GM21576 (cell line): ENCODE measurements around the gene RASSF3.
A peak's percentile ranks its signal among the peaks of the same experiment; 100 is the strongest.
"Not testable (repeated sequence)": the region's sequence is repeated elsewhere in the genome, so short reads cannot be mapped to it uniquely, and the experiment has no call there.

ENCODE experiments used
- ATAC-seq: cut with Tn5 transposase; IDR thresholded peaks from one replicate; pipeline ENCODE4 v1.9.1; 2021; ENCODE audit warnings: mild to moderate bottlenecking, moderate library complexity; ENCODE audit not compliant: unreplicated experiment

RASSF3 gene

DNA sequence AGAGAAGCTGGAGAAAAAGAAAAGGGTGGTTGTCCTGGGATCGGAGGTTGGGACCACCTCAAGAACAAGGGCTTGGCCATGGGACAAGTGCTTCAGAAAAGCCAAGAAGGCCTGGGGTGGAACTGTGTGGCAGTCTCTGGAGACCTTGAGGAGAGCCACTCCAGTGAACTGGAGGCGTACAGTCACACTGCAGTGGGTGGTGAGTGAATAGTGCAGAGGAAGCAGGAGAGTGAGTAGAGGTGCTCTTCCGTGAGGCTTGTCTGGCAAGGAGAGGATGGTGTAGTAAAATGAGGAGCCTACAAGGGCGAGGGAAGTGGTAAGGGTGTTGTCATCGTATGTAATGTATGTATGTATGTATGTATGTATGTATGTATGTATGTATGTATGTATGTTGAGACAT lies 20.9 kb downstream of the RASSF3 start:
- peak; percentile 53 for ATAC-seq

DNA sequence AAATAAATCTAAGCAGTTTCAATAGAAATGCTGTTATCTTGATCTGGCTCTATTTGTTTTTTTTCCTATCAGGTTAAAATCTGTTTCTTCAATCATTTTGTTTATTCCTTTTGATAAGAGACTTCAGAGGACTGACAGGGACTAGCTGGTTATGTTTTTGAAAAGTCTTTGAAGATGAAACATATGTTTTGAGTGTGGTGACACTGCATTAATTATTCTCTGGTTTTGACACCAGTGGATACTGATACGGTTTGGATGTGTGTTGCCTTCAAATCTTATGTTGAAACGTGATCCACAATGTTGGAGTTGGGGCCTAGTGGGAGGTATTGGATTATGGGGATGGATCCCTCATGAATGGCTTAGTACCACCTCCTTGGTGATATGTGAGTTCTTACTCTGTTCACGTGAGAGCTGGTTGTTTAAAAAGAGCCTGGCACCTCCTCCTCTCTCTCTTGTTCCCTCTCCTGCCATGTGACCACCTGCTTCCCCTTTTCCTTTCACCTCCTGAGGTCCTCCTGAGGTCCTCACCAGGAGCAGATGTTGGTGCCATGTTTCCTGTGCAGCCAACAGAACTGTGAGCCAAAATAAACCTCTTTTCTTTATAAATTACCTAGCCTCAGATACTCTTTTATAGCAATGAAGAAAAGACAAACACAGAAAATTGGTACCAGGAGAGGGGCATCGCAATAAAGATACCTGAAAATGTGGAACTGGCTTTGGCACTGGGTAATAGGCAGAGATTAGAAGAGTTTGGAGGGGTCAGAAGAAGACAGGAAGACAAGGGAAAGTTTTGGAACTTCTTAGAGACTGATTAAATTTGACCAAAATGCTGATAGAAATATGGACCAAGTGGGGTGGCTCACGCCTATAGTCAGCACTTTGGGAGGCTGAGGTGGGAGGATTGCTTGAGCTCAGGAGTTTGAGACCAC lies 23.0 kb downstream of the RASSF3 start:
- ATAC-seq: no peak

DNA sequence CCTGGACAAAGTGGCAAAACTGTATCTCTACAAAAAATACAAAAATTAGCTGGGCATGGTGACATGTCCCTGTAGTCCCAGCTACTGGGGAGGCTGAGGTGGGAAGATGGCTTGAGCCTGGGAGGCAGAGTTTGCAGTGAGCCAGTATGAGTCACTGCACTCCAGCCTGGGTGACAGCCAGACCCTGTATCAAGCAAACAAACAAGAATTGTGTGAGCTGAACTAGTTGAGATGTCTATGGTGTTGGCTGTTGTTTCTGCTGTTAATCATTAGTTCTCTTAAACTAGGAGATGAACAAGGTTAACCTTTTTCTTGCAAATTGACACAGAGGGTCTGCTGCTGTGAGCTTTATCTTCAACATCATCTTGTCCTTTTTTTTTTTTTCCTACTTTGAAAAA lies 23.6 kb downstream of the RASSF3 start:
- ATAC-seq: no peak

DNA sequence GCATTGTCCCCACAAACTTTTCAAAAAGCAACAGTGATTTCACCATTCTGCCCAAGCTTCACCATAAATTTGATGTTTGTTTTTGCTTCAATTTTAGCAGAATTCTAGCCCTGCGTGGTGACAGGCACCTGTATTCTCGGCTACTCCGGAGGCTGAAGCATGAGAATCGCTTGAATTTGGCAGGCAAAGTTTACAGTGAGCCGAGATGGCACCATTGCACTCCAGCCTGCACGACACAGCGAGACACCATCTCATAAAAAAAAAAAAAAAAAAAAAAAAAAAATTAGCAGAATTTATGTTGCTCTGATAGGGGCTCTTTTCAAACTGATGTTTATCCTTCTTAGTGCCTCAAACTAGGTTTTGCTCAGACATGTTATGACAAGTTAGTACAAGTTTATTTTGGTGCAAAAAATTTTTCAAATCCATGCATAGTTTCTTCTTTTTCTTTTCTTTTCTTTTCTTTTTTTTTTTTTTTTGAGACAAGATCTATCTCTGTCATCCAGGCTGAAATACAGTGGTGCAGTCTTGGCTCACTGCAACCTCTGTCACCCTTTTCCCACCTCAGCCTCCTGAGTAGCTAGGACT lies 24.3 kb downstream of the RASSF3 start:
- no peak for ATAC-seq

DNA sequence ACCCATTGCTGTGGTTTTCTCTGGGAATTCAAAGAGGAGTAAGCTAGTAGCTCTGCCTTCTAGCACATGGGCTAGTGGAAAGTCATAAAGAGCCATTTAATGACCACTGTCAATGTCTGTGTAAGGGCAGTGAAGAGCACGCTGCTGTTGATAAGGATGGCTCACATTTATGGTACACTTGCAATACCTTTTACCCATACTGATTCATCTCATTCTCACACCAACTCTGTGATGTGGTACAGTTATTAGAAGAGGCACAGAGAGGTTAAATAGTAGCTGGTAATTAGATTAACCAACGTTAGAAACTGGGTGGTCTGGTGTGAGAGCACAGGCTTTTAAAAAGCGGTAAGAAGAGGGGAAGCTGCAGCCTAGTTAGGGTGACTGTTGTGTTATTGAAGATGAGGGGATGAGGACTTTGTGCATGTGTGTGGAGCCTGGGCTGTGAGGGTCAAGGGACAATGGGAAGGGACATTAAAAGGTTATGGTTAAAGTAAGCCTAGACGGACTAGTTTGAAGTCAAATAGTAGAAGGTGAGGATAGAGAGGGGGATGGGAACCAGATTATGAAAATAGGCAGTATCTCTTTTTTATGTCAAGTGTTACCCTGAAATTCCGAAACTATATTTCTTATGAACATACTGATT lies 25.2 kb downstream of the RASSF3 start:
- no peak for ATAC-seq

DNA sequence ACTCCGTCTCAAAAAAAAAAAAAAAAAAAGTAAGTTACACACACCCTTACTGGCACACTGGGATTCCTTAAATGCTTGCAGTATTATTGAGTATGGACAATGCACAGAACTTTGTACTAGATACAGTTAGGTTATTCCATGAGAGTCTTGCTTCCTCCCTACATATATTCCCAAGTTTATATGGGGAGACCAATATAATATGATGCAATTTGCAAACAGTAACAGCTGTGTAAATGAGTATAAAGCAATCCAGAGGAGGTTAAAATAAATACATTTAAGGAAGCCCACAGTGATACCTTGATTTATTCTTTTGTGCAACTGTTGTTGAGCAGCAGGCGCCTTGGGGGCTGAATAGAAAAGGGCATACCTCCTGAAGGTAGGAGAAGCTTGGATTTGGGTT lies 26.6 kb downstream of the RASSF3 start:
- ATAC-seq: no peak

DNA sequence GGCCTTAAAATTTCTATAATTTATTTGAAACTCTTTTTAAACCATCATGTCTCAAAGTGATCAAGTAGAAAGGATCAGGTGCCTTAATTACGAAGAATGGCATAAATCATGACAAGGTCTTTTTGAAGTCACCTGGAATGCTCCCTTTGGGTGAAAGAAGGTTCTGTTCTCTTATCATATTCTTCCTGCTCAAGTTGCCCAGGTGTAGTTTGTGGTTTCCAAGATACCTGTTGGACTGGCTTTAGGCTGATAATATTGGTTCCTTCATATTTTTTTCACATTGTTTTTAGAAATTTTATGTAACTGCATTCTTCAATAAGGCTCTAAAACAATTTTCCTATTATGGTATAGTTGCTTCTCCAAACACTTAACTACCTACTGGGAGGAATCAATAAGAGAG lies 29.2 kb downstream of the RASSF3 start:
- no peak for ATAC-seq

DNA sequence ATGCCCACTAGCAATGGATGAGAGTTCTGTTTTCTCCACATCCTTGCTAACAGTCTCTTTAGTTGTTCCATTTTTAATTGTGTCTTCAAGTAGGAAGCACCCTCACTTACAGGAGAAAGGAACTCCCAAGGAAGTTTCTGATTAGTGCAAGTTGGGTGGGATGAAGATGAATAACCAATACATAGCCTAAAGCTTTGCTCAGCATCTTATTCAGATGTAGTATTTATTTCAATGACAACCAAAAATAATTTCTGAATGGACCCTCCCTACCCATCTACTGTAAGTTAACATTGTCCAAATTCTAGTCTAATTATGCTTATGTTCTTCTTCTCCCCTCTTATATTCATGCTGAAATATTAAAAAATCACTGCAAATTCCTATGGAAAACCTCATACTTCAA lies 36.0 kb downstream of the RASSF3 start:
- no peak for ATAC-seq

DNA sequence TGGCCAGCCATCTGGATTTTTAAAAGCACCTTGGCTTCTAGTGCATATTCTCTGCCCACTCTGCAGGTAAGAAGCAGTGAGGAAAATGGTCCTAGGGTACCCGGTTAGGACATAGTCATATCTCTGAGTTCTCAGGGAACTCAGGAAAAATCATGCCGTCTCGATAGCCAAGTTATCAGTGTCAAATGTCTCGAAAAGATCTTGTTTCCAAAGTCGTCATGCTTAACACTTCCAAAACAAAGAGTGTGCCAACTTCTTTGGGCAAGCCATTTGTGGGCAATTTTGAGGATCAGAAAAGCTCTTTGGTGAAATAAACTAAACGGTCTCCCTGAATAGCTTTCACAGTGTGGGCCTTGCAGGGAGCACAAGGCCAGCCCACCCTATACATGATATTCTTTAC lies 39.2 kb downstream of the RASSF3 start:
- ATAC-seq: no peak

DNA sequence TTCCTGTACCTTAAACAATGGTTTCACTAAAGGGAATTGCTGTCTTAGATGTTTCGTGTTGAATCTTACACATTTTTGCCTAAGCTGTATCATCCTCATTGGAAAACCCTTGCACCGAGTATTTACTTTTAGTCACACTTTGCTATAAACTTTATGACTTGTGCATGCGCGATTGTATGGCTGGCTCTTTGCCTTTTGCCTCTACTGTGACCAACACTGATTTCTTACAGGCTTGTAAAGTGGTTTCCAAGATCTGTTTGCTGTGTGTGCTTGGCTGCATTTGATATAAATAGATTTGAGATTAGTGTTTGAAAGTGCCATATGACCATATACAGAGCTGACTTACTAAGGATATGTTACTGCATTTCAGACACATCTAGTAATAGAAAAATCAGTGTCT lies 40.5 kb downstream of the RASSF3 start:
- no peak for ATAC-seq

DNA sequence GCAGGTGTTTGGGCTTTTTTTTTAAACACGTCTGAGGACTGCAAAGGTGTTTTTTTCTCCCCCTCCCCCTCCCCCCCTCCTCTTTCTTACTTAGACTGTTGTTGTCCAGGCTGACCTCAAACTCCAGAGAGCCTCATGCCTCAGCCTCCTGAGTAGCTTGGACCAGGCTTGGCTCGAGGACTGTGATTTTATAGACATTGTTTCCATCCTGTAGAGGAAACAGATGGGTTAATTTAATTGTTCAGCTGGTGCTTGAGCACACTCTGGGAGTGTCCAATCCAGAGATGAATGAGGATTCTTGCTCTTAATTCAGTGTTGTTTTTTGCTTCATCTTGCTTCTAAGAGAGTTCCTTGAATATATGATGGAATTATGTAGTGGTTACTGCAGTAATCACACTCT lies 42.1 kb downstream of the RASSF3 start:
- ATAC-seq: no peak

DNA sequence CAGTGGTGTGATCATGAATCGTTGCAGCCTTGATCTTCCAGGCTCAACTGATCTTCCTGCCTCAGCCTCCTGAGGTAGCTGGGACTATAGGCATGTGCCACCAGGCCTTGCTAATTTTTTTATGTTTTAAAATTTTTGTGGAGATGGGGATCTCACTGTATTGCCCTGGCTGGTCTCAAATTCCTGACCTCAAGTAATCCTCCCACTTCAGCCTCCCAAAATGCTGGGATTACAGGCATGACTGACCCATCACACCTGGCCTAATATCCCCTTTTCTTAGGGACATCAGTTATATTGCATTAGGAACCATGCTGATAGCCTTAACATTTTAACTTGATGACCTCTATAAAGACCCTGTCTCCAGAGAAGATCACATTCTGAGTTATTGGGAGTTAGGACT lies 42.8 kb downstream of the RASSF3 start:
- ATAC-seq: no peak

DNA sequence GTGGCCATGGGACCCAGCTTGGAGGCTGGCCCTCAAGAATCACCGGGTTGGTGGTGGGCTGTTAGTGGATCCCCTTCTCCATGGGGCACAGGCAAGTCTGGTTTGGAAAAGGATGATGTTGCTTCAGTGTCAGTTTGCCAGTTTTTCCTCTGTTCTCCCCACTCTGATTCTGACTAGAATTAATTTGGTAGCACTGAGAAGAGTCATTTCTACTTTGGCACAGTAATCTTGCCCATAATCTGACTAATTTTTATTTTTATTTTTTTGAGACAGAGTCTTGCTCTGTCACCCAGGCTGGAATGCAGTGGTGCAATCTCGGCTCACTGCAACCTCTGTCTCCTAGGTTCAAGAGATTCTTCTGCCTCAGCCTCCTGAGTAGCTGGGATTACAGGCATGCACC lies 43.6 kb downstream of the RASSF3 start:
- not testable (repeated sequence) for ATAC-seq

DNA sequence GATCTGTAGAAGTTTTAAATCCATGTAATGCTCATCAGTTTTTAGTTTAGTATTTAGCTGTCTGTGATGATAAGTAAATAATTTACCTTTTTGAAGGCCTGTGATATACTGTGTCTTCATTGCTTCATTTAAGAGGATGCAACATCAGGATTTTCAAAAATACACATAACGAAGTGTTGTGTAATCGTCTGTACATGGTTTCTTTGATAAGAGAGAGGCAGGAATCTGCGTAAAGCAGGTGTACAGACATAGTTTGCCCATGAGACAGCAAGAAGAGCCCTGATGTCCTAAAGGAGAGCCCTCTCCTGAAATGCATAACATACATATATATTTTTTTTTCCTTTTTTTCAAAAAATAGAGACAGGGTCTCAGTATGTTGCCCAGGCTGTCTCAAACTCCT lies 44.8 kb downstream of the RASSF3 start:
- no peak for ATAC-seq

DNA sequence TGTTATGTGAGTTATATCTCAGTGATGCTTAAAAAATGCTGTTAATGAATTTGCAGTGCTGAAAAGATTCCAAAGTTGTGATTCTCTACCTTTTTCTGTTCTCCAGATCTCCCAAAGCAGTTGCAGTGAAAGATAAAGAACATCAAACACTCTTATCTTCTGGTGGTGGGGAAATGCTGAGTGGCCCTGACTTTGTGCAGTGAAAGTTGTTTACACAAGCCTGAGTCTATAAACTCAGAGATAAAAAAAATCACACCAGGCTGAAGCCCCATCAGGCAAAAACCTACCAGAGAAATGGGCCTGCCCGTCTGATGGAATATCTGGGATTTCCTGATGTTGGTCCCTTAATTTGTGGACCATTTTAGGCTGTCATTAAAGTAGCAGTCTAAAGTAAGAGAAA lies 46.1 kb downstream of the RASSF3 start:
- no peak for ATAC-seq

DNA sequence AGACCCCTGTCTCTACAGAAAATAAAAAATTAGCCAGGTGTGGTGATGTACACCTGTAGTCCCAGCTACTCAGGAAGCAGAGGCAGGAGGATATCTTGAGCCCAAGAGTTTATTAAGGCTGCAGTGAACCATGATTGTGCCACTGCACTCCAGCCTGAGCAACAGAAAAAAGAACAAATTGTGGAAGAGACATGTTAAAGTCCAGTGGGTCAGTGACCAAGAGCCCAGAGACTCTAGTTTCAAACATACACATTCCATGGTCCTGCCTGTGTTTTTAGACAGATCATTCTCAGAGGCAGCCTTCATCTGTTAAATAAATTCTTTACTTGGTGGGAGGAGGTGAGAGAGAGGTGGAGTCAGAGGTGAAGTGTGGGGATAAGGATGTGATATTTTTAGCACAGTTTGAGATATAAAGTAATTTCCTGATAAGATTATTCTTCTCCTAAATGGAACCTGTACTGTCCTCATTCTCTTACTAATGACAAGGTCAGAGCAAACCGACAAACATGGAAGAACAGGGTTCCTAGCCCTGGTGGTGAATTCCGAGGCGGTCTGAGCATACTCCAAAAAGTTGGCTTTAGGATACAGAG lies 48.7 kb downstream of the RASSF3 start:
- no peak for ATAC-seq

DNA sequence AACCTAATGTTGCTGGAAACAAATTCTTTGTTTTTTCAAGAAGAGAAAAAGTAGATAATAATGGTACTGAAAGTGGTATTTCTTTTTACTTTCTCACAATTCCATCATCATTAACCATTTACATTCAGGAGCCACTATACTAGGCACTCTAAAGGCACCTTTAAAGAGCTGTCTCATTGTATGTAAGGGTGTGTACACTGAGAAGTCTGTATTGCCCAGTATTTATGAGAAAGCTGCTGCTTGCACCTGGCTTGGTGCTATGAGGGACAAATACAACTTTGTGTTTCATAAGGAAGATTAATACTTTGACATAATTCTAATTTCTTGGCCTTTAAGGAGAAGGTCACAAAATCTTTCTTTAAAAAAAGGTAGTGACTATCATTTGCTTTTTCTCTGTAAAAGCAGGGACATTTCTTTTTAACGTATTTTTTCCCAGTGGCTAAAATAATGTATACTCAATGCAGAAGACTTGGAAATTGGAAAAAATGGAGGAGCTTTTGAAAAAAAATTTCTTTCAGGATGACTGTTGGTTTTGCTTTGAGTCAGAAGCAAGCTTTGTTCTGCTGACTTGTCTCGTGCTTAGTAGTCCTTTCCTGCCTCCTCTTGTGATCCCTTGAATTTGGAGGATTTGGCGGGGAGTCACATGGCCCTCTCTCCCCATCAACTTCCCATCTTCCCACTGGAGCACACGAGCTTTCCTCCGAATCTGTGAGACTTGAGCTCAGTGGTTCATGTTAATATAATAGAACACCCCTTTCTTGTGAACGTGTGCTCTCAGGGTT lies 50.1 kb downstream of the RASSF3 start:
- ATAC-seq: peak; percentile 37

DNA sequence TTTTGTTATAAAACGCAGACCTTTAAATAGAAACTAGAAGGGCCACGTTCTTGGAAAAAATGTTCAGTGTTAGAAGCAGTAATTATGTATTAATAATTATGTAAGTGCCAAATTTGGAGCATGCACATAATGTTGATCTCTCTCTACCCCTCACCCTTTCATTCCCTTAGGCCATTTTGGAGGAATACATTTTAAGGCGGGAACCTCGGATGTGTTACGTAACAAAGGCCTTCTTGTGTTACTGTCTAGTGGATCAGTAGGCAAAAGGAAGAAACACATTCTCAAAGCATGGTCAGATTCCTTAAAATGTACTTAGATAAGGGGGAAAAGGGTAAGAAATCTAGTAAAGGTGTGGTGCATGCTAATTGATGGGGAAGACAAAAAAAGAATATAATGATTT lies 52.7 kb downstream of the RASSF3 start:
- no peak for ATAC-seq

DNA sequence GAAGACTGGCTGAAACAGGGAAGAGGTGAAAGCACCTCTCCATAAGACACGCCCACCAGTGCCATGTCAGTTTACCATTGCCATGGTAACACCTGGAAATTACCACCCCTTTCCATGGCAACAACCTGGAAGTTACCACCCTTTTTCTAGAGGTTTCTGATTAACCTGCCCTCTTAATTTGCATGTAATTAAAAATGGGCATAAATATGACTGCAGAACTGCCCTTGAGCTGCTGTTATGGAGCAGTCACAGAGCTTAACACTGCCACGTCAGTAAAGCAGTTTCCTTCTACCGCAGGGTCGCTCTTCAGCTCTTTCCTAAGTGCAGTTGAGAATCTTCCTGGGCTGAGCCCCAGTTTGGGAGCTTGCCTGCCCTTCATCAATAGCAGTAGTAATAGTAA lies 55.2 kb downstream of the RASSF3 start:
- peak; percentile 35 for ATAC-seq

DNA sequence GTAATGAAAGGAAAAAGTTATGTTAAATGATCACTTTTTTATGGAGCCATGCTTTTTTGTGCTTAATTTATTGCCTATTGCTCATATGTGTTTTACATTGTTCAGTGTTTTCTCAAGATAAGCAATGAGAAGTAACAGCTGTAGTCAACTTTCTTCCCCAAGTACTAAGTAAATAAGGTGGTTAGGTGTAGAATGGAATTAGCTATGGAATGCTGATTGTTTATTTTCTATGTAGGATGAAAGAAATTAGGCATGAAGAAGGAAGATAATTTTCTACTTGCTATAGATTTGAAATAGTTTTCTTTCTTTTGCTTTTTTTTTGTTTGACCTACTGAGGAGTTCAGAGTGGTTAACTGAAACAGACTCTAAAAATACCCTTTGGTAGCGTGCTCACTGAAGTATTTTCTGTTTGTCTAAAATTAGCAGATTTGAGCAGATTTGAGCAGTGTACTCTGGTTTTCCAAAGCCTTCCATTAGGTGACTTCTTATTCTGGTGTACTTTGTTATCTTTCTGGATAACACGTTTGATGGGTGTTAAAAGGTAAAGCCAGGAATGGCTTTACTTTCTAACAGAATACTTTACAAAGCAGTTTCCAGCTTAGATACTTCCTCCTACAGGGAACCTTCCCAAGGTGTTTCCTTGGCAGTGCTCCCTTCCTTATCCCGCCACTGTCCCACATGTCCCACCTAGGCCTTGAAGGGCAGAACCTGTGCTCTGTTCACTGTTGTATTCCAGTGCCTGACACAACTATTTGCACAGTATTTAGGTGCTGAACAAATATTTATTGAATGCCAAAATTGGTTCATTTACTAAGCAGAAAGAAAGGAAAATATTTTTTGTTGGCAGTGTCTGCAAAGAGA lies 56.0 kb downstream of the RASSF3 start:
- peak; percentile 27 for ATAC-seq
